Epithelial cell of prostate (primary cell): ENCODE measurements around the gene MAML2.

Experiments used
- DNase-seq: peaks from one replicate; pipeline ENCODE4 v3.0.0-alpha.2; 2011; ENCODE audit warnings: low read depth, low spot score
- H3K27ac ChIP-seq: fragments of 450-650 bp; 2 replicates; pipeline ENCODE4 v1.5.1; 2017; ENCODE audit warnings: mild to moderate bottlenecking

Gene MAML2

DNA sequence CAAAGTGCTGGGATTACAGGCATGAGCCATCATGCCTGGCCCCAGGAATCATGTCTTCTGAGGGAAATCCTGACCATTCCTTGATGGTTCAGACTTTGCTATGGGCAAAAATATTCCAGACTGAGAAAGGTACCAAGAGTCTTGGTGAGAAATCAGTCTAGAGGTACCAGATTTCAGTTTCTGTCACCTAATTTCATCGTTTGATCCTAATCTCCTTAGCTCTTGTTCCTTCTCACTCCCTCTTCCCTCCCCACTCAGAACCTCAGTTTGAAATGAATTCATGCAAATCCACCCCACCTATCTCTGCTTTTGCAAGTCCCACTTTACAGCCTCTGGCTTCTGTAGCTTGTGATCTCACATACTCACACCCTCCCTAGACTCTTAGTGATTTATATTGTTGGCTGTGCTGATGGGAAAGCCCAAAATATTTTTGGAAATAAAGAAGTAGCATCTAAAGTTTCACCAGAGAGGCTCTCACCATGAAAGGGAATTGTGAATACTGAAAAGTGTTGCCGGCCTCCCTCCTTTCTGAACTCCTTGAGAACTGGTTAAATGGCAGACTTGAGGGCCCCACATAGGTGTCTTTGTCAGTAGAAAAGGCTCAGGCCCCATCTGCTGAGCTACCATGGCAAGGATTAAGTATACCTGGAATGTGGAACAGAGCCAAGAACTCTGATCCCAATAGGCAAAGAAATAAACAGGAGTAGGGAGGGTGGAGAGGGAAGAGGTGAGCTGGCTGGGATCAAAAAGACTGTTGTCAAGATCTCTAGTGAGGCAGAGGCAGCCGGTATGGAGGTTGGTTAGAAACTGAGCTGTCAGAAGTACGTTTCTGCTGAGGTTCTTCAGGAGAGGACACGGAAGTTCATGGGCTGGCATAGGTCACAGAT is 228.6 kb downstream of the MAML2 start:
- DNase-seq = no peak

DNA sequence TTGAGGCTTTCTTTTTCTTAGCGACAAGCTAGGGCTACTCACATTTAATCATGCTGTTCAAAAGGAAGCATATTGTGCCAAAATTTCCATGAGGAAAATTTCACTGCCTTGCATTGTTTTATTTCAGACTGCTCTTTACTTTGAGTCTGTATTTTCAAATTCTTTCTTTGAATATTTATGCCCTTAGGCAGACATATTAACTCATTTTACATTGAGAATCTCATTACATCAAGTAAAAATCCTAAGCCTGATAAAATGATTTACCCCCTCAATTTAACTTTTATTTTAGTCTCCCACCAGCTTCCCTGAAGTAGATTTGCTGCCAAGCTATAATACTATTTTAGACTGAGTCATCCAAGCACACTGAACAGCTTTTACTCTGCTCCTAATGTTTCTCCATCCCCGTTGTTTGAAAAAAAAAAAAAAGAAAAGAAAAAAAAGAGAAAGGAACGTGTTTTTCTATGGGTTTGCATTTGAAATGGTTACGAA is 229.8 kb downstream of the MAML2 start:
- H3K27ac ChIP-seq = no peak overlapping the region

More for the DNA sequence above, 228.6 kb downstream of the MAML2 start:
- peak overlapping the region; percentile 6 for H3K27ac ChIP-seq

DNA sequence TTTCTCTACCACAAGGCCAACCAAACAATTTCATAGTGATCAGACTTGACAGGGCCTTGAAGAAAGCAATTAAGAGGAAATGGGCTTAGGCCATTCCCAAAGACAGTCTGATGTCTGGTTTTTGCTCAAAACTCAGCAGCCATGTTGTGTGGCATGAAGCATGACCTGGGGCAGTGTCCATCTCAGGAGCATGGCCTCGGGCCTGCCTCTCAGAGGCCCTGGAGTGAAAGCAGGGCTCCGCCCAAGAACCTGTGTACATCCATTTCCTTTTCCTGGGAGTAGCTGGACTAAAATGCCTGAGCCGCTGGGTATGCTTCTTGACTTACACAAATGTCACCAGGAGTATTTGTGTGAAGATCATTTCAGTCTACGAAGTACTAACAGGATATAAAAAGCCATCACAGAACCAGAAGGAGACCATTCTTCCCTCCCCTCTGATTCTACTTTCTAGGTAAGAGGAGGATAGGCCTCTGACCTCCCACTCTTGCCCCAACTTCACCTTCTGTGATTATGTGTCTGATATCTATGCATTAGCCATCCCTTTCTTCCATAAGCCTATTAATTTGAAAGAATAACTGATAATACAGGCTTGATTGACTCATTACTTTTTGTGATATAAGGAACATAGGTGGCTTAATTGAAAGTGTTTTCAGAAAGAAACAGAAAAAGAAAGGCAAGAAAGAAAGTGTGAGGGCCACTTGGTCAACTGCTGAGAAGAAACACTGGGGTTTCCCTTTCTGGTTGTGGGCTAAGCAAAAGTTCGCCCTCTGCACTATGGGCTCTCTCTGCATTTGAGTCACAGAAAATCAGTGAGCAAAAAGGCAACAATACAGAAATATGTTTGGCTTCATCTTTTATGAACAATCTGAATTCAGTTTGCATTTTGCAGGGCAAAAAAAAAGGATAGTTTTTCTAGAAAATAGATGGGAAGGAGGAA is 230.5 kb downstream of the MAML2 start:
- H3K27ac ChIP-seq = no peak overlapping the region

More for the DNA sequence above, 229.8 kb downstream of the MAML2 start:
- DNase-seq = no peak

DNA sequence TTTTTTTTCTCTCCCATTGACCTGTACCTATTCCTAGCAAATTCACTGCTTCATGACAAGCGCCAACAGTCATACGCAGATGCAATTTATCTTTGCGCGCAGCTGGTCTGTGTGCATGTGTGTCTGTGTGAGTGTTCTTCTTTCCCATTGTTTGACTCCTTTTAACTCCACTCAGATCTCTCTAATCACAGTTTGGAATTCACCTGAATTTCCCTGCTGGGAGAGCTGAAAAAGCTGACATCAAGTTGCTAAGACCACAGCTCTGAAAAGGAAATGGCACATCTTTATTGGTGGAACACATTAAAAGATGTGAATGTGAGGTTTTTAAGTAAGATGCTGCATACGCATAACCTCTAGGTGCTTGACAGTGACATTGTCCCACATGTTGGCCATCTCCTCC is 231.7 kb downstream of the MAML2 start:
- DNase-seq = no peak
- H3K27ac ChIP-seq = no peak overlapping the region

More for the DNA sequence above, 230.5 kb downstream of the MAML2 start:
- no peak for DNase-seq

DNA sequence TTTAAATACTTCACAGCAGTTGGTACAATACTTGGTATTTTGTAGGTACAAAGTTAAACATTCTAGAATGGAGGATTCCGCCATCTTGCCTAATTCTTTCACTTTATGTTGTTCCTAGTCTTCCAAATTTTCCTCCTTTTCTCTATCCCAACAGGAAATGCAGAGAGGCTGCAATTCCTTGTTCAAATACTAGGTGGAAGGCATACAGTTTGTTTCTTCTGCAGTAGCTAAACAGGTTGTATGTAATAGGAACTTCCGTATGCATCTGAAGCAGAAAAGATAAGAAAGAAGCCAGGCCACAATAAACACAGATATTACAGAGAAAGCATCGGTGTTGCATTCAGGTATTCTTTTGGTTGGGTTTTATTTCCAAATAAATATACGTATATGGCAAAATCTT is 232.7 kb downstream of the MAML2 start:
- DNase-seq = no peak
- H3K27ac ChIP-seq = no peak overlapping the region

DNA sequence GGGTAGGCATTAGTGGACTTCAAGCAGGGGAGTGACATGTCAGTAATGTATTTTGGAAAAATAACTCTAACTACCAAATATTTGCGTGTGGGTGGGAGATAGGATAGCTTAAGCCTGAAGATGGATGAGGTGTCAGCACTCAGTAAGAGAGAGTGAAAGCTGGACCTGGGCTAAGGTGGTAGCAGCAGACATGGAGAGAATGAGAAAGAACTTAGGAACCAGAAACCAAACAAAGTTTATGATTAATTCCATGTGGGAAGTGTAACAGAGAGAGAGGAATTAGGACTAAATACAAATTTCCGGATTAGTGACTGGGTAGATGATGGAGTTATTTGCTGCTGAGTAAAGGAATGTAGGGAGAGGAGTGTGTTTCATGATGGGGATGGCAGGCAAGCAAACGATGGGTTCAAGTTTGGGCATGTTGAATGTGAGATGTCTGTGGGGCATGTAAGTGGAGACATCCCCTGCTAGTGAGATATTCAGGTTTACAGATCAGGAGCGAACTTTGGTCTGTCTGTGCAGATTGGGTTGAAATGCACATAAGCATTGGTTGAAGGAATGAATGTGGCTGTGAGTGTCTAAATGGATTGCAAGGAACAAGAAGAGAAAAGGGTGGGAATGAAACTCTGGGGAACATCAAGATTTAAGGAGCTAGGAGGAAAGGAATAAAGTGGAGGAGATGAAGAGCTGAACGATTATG is 233.5 kb downstream of the MAML2 start:
- no peak for DNase-seq
- no peak overlapping the region for H3K27ac ChIP-seq

DNA sequence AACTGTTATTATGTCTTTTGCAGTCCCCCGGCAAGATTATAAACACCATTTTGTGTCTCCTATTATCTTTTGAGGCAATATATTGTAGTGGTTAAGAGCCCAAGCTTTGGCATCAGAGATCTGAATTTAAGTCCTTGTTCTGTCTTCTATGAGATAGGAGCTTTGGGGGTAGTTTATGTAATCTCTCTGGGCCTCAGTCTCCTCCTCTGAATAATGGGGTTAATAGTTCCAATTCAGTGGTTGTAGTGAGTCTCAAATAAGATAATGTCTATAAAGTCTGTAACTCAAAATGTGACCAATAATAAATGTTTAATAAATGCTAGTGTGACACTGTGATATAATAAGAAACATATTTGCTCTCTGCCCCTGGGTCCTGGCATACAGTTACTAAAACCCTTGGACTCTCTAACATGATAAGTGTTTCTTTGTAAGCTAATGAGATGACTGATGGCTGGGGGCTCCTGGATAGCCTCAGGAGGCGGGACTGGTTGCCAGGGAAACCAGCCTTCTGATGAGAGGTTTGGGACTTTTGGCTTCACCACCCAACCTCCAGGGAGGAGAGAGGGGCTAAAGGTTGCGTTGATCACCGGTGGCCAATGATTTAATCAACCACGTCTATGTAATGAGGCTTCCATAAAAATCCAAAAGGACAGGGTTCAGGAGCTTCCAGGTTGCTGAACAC is 235.7 kb downstream of the MAML2 start:
- no peak for DNase-seq
- H3K27ac ChIP-seq = no peak overlapping the region

DNA sequence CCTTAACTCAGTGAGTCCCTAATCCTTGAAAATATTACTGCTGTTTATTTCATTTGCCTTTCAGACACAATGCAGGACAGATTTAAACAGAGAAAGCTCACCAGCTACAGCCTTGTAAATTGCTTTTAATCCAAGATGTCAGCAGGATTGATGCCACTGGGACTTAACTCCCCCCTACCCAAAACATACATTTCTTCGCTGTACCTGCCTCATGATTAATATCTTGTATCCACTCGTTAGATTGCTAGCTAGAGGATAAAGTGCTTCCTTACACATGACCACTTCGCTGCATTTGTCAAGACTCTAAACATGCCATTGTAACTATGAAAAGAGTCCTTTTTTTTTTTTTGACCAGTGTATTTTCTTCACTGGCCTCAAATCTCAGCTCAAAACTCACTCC is 236.3 kb downstream of the MAML2 start:
- no peak overlapping the region for H3K27ac ChIP-seq
- DNase-seq = no peak

DNA sequence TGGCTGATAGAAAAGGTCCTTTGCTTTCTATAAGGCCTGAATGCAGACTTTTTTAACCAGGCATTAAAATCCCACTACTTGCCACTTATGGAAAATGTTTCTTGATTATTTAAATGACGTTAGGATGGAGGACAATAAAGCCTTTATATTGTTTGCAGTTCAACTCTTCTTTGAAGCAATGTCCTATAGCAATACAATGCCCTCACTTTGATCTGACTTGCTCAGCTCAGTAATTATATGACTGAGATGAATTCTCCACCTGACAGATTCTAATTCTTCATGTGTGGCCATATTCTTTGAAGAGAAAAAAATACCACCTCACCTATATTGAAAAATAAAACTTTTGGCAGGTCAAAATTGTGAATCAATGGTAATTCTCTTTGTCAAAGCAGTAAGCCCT is 237.1 kb downstream of the MAML2 start:
- H3K27ac ChIP-seq = no peak overlapping the region
- DNase-seq = no peak

DNA sequence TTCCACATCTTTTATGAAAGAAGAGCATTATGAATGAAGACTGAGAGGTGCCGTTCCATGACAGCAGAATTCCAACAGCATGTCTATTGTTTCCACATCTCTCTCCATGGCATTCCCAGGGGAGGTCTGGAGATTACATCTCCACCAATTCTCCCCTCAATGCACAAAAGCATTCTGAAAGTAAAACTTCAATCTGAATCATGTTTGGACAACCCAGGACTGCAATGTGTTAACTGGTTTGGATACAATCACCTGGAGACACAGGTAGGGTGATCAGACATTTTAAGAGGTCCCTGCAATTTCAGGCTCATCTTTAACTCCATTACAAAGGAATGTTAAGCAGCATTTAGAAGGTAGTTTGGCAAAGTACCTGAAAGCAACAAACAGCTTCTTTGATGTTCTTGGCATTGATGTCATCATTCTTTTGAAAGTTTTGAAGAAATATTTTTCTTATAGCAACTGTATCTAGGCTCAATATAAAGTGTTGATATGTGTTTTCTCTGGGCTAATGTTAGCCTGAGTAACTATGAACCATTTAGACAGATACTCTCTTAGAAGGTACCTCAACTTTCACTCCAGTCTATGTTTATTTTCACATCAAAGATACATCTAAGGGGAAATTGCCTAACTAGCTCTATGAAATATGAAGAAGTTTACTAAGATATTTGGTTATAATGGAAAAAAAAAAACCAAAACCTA is 237.6 kb downstream of the MAML2 start:
- DNase-seq = no peak
- H3K27ac ChIP-seq = no peak overlapping the region

DNA sequence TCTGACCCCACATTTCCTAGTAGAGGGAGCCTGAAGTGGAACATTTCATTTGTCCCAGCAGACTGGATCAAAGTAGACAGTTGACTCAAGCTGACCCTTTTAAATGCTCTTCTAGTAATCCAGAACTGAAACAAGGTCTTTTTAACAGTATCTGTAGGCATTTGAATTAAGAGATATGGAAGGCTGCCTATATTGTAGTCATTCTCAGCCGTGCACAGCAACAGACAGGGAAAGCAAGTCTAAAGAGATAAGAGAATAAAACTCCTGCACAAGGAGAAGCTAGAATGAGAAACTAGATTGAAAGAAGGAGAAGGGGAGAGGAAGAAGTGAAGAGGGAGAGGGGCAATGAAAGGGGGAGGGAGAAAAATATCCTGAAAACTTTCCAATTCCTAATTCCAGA is 238.5 kb downstream of the MAML2 start:
- no peak overlapping the region for H3K27ac ChIP-seq
- DNase-seq = no peak

DNA sequence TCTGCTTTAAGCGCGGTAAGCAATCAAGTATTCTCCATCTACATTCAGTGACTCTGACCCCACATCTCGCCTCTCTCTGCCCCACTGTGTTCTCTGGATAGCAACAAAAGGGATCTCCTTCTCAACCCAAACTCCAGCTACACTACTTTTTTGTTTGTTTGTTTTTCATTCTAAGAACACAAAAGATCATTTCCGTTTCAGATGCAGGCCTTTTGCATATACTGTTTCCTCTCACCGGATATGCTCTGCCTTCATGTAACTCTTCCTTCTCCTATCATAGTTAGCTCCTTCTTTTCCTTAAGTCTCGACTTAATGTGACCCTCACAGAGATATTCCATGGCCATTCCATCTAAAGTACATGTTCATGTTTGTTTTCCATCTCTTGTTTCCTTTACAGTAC is 239.3 kb downstream of the MAML2 start:
- no peak for DNase-seq
- H3K27ac ChIP-seq = no peak overlapping the region

DNA sequence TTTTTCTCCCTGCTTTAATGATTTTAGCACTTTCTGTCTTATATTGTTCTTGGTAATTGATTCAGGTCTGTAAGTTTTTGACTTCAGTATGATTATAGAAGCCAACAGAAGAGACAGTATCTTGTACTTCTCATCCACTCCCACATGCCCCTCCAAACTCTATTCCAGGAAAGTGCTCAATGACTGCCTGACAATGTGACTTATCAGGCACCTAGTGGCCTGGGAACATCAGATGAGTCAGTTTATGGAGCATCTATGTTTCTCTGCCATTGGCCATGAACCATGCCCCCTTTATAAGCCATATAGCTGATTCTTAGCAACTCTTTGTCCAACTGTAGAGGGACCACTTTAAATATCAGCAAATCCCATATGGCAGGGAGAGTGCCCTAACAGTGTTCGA is 239.9 kb downstream of the MAML2 start:
- DNase-seq = no peak
- no peak overlapping the region for H3K27ac ChIP-seq

DNA sequence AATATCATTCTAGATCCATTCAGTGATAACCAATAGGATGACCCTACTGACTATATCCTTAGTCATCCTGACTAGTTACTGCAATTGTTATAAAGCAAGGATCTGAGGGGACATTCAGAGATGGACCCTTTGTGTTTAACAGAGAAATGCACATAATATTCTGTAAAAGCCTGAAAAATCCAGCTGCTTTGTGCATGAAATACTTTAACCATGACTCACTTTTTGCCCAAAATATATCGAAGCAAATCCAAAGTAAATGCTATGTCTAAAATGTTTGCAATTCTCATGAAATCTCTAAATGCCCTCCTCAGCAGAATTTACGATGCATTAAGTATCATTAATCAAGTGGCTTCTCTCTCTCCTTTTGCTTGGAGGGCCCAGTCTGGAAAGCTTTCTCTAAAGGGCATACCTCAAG is 240.3 kb downstream of the MAML2 start:
- no peak for DNase-seq
- H3K27ac ChIP-seq = no peak overlapping the region

DNA sequence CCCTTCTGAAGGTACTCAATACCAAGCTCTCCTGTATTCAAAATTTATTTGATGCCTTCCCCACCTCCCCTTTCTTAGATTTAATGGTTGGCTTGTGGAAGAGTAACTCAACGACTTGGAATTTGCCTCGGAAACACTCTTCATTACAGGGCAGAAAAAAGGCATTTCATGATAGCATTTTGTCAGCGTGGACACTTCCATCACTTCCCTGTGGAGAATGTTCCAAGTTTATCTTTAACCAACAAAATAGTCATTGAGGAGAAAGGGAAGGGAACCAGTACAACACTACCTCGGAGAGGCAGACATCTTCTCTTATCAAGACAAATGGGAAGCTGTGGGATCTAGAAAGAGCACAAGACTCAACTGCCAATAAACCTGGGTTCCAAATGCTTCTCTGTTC is 241.8 kb downstream of the MAML2 start:
- no peak for DNase-seq
- no peak overlapping the region for H3K27ac ChIP-seq

DNA sequence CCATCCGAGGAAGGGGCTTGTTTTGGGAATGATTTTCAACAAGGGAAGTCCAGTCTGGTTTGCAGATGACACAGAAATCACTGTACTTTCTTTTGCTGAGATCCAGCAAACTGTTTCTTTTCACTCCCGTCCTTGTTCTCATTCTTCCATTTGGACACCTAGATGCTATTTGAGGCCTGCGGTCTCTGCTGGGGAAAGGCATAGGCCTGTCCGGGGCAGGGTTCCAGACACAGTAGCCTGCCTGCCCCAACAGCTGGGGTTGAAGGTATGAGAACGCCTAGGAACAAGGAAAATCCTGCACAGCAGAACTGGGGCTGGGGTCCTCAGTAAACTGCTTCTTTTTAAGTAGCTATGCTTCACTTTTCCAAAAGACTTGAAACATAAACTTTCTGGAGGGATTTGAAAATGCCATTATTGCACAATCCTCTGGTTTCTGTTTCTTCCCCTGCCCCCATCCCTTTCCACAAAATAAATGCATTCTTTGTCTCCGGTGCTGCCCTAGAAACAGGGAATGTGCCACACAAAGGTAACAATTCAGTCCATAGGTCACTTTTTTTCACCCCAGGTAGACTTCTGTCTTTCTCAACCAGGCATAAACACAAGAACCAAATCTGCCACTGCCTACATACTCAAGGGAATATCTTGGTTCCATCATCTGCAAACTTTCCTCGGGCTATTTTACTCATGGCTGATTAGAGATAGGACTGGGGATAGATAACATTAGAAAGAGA is 244.3 kb downstream of the MAML2 start:
- DNase-seq = no peak
- peak overlapping the region; percentile 48 for H3K27ac ChIP-seq

DNA sequence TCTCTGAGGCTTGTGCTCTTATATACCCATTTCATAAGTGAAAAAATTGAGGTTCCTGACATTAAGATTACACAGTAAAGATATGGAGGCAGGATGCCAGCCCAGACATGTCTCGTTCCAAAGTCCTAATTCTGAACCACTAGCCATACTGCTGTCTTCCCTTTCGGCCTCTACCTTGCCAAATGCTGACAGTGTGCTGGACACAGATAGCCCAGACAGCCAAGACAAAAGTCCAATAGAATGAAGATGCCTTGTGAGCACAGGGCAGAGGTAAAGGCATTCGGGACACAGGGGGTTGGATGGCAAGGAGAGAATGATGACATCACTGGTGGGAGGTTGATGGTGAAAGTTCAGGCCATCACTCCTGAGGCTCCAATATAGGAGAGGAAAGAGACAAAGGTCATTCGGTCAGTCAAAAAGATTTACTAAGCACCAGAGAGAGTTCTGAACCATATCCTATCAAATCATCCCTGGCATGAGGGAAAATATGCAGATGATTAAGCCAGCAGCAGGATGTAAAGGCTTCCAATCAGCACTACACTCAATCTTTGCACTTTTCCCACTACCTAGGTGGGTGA is 245.1 kb downstream of the MAML2 start:
- DNase-seq = no peak
- H3K27ac ChIP-seq = peak overlapping the region; percentile 48

DNA sequence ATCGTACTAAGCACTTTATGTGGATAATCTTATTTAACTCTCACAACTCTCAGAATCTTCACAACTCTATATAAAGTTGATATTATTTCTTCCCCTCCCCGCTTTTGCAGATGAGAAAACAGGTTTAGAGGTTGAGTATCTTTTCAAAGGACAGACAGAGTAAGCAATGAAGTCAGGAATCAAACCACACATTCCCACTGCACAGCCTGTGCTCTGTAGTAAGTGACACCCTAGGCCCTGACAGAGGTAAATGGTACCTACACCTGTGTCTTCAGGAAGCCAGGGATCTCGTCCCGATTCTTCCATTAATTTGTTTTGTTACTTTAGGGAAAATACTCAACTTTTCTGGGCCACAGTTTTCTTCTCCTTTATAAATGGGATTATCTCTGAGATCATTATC is 246.6 kb downstream of the MAML2 start:
- no peak for DNase-seq
- H3K27ac ChIP-seq = peak overlapping the region; percentile 63
